ENCODE measurements around the gene COL12A1. TPM values are rescaled to one million over a fixed set of nuclear protein-coding genes. Genes with fewer than 3 reads are reported as not detected.
A peak's percentile ranks its signal among the peaks of the same experiment; 100 is the strongest.

Gene COL12A1
- total RNA-seq, 6 experiments from 2014 or later, result 205 to 304 (median 227) TPM

DNA sequence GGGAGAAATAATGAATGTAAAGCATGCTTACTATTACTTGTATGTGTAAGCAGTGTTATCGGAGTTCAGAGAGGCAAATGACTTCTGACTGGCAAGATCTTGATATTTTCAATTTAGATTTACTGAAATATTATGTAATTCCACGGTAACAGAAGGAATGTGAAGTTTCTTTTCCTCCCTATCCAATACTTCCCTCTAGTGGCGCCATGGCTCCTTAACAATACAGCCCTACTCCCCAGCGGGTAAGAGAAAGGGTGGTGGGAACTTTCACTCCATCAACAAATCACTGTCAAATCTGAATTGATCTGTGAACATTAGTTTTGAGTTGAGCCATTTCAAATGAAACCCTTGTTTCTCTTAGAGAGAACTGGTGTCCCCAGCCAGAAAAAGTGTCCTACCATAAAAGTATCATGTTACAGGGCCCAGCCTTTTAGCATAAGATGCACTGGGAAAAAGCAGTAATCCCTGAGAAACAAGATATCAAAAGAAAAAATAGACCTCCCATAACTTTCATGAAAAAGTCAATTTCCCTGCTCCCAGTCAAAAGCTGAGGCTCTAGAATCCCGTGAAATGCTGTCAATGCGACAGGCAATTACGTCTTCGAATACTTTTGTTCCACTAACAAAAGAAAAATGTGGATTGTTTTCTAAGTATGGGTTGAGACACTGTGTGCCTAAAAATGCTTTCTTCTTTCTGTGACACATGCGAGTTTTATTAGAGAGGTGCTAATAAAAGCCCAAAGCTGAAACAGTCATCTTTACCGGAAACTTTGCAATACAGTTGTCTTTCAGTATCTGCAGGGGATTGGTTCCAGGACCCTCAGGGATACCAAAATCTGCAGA is 24.9 kb upstream of the COL12A1 start:
- peaks cover 31% of the 10 kb centered on the region for H3K4me1 Mint-ChIP-seq (ENCODE audit: low read depth)

DNA sequence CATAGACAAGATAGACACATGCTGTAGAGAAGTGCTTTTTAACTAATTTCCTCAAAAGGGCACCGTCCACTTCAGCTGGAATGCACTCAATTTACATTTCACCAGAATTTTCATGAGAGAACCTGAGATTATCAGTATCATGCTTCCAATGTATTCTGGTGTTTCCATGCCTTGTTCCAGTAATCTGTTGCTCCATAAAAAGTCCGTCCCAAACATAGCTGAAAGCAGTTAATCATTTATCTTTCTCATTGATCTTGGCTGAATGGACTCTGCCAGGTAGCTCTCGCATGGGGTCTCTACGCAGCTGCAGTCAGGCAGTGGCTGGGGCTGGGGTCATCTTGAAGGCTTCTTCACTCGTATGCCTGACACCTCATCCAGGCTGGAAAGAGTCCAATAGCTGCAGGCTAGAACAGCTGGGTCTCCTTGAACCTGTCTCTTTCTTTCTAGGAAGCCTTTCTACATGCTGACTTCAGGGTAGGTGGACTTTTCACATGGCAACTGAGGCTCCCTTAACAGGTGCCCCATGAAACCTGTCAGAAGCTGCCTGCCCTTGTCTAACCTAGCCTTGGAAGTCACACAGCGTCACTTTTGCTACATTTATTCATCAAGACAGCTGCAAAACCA is 18.6 kb upstream of the COL12A1 start:
- H3K9me3 Mint-ChIP-seq, result no peaks in the 10 kb centered on the region
- no peaks in the 10 kb centered on the region for H3K36me3 Mint-ChIP-seq (ENCODE audit: low read depth)
- H3K27me3 Mint-ChIP-seq (ENCODE audit: insufficient read depth), result no peaks in the 10 kb centered on the region
- no peak overlapping the region for H3K27ac Mint-ChIP-seq
- DNase-seq, result no peak
- no peak overlapping the region for H3K4me3 Mint-ChIP-seq
- no peak for TF ChIP-seq CTCF (IDR thresholded peaks at IDR 0.05)
- peaks cover 45% of the 10 kb centered on the region for H3K4me1 Mint-ChIP-seq (ENCODE audit: low read depth)

More for the DNA sequence above, 24.9 kb upstream of the COL12A1 start:
- peak; percentile 57 for DNase-seq
- Mint-ChIP-seq H3K36me3 (ENCODE audit: low read depth) (no peaks in the 10 kb centered on the region), H3K27me3 (ENCODE audit: insufficient read depth) (no peaks in the 10 kb centered on the region; the same call in 1 of the 2 replicates), H3K9me3 (no peaks in the 10 kb centered on the region), H3K4me3 (peak overlapping the region; percentile 70), H3K27ac (peak overlapping the region; percentile 80)
- TF ChIP-seq CTCF (IDR thresholded peaks at IDR 0.05), result peak; percentile 87

DNA sequence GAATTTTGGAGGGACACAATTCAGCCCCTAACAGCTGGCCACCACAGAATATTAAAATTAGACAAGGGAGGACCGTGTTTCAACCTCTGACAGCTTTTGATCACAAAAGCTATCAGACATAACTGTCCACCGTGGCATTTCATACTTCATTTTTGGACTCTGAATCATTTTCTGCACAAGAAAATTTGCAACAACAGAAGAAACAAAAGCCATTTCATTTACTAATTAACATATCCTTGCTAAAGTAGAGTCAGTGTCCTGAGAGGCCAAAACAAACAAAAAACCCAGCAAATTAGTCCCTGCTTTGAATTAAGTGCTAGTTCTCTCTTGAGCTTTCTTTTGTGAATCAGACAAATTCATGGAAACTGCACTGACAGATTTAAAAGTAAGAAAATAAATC is 17.6 kb upstream of the COL12A1 start:
- no peaks in the 10 kb centered on the region for H3K27me3 Mint-ChIP-seq (ENCODE audit: insufficient read depth)
- H3K9me3 Mint-ChIP-seq, result no peaks in the 10 kb centered on the region
- H3K4me3 Mint-ChIP-seq, result no peak overlapping the region
- H3K36me3 Mint-ChIP-seq (ENCODE audit: low read depth), result no peaks in the 10 kb centered on the region
- DNase-seq, result no peak
- peaks cover 50% of the 10 kb centered on the region for H3K4me1 Mint-ChIP-seq (ENCODE audit: low read depth)
- H3K27ac Mint-ChIP-seq, result peak overlapping the region; percentile 3; the same call in 1 of the 2 replicates
- TF ChIP-seq CTCF (IDR thresholded peaks at IDR 0.05), result no peak

DNA sequence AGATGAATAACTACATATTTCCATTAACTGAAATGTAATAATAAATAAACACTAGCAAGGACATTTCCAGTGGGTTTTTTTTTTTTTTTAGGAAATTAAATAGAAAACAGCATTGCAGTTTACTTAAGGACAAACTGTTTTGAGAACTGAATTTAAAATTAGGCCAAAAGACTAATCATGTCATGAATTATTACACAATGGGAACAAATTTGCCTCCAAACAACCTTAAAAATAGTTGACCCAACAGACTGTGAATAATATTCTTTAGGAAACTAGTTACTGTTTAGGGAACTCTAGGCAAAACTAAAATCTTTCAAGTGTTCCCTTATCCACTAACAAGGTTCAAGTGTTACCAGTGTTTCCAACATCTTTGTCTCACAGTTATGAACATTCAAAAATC is 16.4 kb upstream of the COL12A1 start:
- Mint-ChIP-seq H3K27ac (no peak overlapping the region), H3K36me3 (ENCODE audit: low read depth) (no peaks in the 10 kb centered on the region), H3K4me1 (ENCODE audit: low read depth) (peaks cover 60% of the 10 kb centered on the region), H3K4me3 (no peak overlapping the region), H3K9me3 (no peaks in the 10 kb centered on the region), H3K27me3 (ENCODE audit: insufficient read depth) (no peaks in the 10 kb centered on the region)
- TF ChIP-seq CTCF (IDR thresholded peaks at IDR 0.05), result no peak
- no peak for DNase-seq

- H3K36me3 Mint-ChIP-seq (ENCODE audit: low read depth), result no peaks in the 10 kb centered on the region
- no peaks in the 10 kb centered on the region for H3K9me3 Mint-ChIP-seq
- no peaks in the 10 kb centered on the region for H3K27me3 Mint-ChIP-seq (ENCODE audit: insufficient read depth)
- no peak for TF ChIP-seq CTCF (IDR thresholded peaks at IDR 0.05)
- no peak overlapping the region for H3K4me3 Mint-ChIP-seq
- no peak overlapping the region for H3K27ac Mint-ChIP-seq
- peaks cover 61% of the 10 kb centered on the region for H3K4me1 Mint-ChIP-seq (ENCODE audit: low read depth)
- no peak for DNase-seq
These were observed 15.3 kb upstream of the COL12A1 start for GRCh38 chr6:75221116-75221515.

Data from HFFc6 (cell line).